GM12878 (cell line): Measurements from ENCODE around the gene PRORP. TPM values are rescaled to one million over a fixed set of nuclear protein-coding genes. Genes with fewer than 3 reads are reported as not detected.
A peak's percentile ranks its signal among the peaks of the same experiment; 100 is the strongest.

Source experiments
- ATF7 ChIP-seq: fragments of 450-650 bp; IDR thresholded peaks from 2 replicates; pipeline ENCODE4 v1.6.1; 2016; ENCODE audit warnings: low read depth, mild to moderate bottlenecking
- FOXK2 ChIP-seq: fragments of 450-650 bp; IDR thresholded peaks from 2 replicates; pipeline ENCODE4 v1.6.1; 2017; ENCODE audit warnings: mild to moderate bottlenecking, moderate library complexity
- GABPA ChIP-seq: IDR thresholded peaks from 2 replicates; pipeline ENCODE4 v1.6.1; 2014; ENCODE audit warnings: antibody characterized with exemption, low read depth, mild to moderate bottlenecking, inconsistent platforms
- HDAC6 ChIP-seq: fragments of 200-600 bp; sonication (generic); IDR thresholded peaks from one replicate; pipeline ENCODE4 v1.8.0; 2017; ENCODE audit warnings: antibody characterized with exemption; ENCODE audit not compliant: unreplicated experiment
- KLF5 ChIP-seq: fragments of 450-650 bp; IDR thresholded peaks from 2 replicates; pipeline ENCODE4 v1.6.1; 2014; ENCODE audit warnings: mild to moderate bottlenecking; ENCODE audit not compliant: partially characterized antibody
- LARP7 ChIP-seq: fragments of 450-650 bp; IDR thresholded peaks from 2 replicates; pipeline ENCODE4 v1.6.1; 2017; ENCODE audit warnings: mild to moderate bottlenecking
- MEF2B ChIP-seq: fragments of 450-650 bp; IDR thresholded peaks from 2 replicates; pipeline ENCODE4 v1.6.1; 2018; ENCODE audit warnings: mild to moderate bottlenecking, moderate library complexity; ENCODE audit not compliant: partially characterized antibody, poor library complexity, severe bottlenecking
- MXI1 ChIP-seq: fragments of 150-350 bp; IDR thresholded peaks from 2 replicates; pipeline ENCODE4 v1.6.1; 2011; ENCODE audit warnings: low read depth, mild to moderate bottlenecking, inconsistent platforms, low read length, improper control_type of control experiment
- NRF1 ChIP-seq: conservative IDR thresholded peaks from 2 replicates; pipeline ENCODE4 v1.6.1; 2011; ENCODE audit warnings: mild to moderate bottlenecking, low read depth, low read length, improper control_type of control experiment
- PML ChIP-seq: IDR thresholded peaks from 2 replicates; pipeline ENCODE4 v1.6.1; 2012; ENCODE audit warnings: low read length, inconsistent platforms
- POLR2A ChIP-seq: IDR thresholded peaks from 2 replicates; pipeline ENCODE4 v1.6.1; 2011; ENCODE audit warnings: low read depth, mild to moderate bottlenecking, low read length
- POU2F2 ChIP-seq: IDR thresholded peaks from 3 replicates; pipeline ENCODE4 v1.6.1; 2011; ENCODE audit warnings: low read depth, mild to moderate bottlenecking, low read length, borderline replicate concordance
- SIX5 ChIP-seq: IDR thresholded peaks from 2 replicates; pipeline ENCODE4 v1.6.1; 2011; ENCODE audit warnings: mild to moderate bottlenecking, low read depth, low read length, moderate library complexity; ENCODE audit not compliant: severe bottlenecking
- SREBF1 ChIP-seq: IDR thresholded peaks from 2 replicates; pipeline ENCODE4 v1.6.1; 2012; ENCODE audit warnings: mild to moderate bottlenecking, low read length
- SRF ChIP-seq, 2 experiments: IDR thresholded peaks; 2 replicates each; pipeline ENCODE4 v1.6.1; 2011; ENCODE audit warnings: low read depth in 2 of 2, low read length in 2 of 2, mild to moderate bottlenecking in 1 of 2, moderate library complexity in 1 of 2
- TCF12 ChIP-seq: IDR thresholded peaks from 2 replicates; pipeline ENCODE4 v1.6.1; 2011; ENCODE audit warnings: low read depth, mild to moderate bottlenecking, low read length
- TCF7 ChIP-seq: IDR thresholded peaks from 2 replicates; pipeline ENCODE4 v1.6.1; 2014; ENCODE audit warnings: antibody characterized with exemption, borderline replicate concordance
- WRNIP1 ChIP-seq: IDR thresholded peaks from 2 replicates; pipeline ENCODE4 v1.6.1; 2011; ENCODE audit warnings: low read depth, low read length, improper control_type of control experiment, borderline replicate concordance
- ZBED1 ChIP-seq: IDR thresholded peaks from 2 replicates; pipeline ENCODE4 v1.6.1; 2016; ENCODE audit warnings: borderline replicate concordance
- polyA plus RNA-seq, 11 experiments: library from polyadenylated mRNA; depleted of rRNA in 4 of 11; unstranded in 6 of 11; stranded (reverse) in 5 of 11; fragments of >200 nt; fragmentation: Nextera tagmentation in 4 of 11; fragmentation: Illumina TruSeq in 1 of 11; extraction: Ambion mirVana in 4 of 11; extraction: Trizol in 1 of 11; gene quantifications; 1 replicate in 1 of 11; 2 replicates in 10 of 11; pipeline versions ENCODE4 v1.2.1 to v1.2.3, GENCODE V29; 2011 to 2016; ENCODE audit warnings: inconsistent platforms in 2 of 11, missing spikeins in 2 of 11, low read depth in 1 of 11
- total RNA-seq, 4 experiments: library from RNA; depleted of rRNA in 3 of 4; stranded (reverse); fragments of >200 nt in 3 of 4; fragmentation: Illumina TruSeq in 1 of 4; extraction: Trizol in 1 of 4; gene quantifications; 2 replicates each; pipeline versions ENCODE4 v1.2.1 to v1.2.3, GENCODE V29; 2013 to 2021
- TF ChIP-seq, protein P1 (sequence below): fragments of 450-650 bp; IDR thresholded peaks from 2 replicates; pipeline ENCODE4 v1.6.1; 2017; ENCODE audit warnings: mild to moderate bottlenecking, moderate library complexity
- TF ChIP-seq, protein P2 (sequence below): fragments of 450-650 bp; IDR thresholded peaks from 2 replicates; pipeline ENCODE4 v1.6.1; 2017; ENCODE audit warnings: mild to moderate bottlenecking, moderate library complexity
- TF ChIP-seq, protein P3 (sequence below): IDR thresholded peaks from 2 replicates; pipeline ENCODE4 v1.6.1; 2011; ENCODE audit warnings: low read depth, mild to moderate bottlenecking, low read length, moderate library complexity, borderline replicate concordance; ENCODE audit errors: extremely low read depth

PRORP gene
- total and polyA plus RNA-seq, 10 of the 15 experiments (the other 5 are each of a cell fraction or from before 2014, with no cell fraction given), result 38.8 to 61.3 (median 46.7) TPM

GRCh38 chr14:35121887-35122695 lies at the start of gene PRORP, which contains the start of gene PPP2R3C (continued):
- TF ChIP-seq, protein P1, sequence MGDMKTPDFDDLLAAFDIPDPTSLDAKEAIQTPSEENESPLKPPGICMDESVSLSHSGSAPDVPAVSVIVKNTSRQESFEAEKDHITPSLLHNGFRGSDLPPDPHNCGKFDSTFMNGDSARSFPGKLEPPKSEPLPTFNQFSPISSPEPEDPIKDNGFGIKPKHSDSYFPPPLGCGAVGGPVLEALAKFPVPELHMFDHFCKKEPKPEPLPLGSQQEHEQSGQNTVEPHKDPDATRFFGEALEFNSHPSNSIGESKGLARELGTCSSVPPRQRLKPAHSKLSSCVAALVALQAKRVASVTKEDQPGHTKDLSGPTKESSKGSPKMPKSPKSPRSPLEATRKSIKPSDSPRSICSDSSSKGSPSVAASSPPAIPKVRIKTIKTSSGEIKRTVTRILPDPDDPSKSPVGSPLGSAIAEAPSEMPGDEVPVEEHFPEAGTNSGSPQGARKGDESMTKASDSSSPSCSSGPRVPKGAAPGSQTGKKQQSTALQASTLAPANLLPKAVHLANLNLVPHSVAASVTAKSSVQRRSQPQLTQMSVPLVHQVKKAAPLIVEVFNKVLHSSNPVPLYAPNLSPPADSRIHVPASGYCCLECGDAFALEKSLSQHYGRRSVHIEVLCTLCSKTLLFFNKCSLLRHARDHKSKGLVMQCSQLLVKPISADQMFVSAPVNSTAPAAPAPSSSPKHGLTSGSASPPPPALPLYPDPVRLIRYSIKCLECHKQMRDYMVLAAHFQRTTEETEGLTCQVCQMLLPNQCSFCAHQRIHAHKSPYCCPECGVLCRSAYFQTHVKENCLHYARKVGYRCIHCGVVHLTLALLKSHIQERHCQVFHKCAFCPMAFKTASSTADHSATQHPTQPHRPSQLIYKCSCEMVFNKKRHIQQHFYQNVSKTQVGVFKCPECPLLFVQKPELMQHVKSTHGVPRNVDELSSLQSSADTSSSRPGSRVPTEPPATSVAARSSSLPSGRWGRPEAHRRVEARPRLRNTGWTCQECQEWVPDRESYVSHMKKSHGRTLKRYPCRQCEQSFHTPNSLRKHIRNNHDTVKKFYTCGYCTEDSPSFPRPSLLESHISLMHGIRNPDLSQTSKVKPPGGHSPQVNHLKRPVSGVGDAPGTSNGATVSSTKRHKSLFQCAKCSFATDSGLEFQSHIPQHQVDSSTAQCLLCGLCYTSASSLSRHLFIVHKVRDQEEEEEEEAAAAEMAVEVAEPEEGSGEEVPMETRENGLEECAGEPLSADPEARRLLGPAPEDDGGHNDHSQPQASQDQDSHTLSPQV, result 0 out of 2 replicates have a peak, but pooled peaks have one; percentile 10
- TF ChIP-seq TCF7 (no peak), ZBED1 (0 out of 2 replicates have a peak, but pooled peaks have one; percentile 29), SRF (IDR thresholded peaks at IDR 0.05; ENCODE audit: low read depth in 2 of 2, low read length in 2 of 2) (peak in 1 of 2 experiments; percentile 63; a peak in 1 of 4 replicates), POLR2A (peak; percentile 75), PML (peak; percentile 95), MXI1 (peak; percentile 56), NRF1 (0 out of 2 replicates have a peak, but pooled peaks have one; percentile 18), TCF12 (0 out of 2 replicates have a peak, but pooled peaks have one; percentile 34), GABPA (peak; percentile 86), MEF2B (peak; percentile 47), SREBF1 (0 out of 2 replicates have a peak, but pooled peaks have one; percentile 38), POU2F2 (peak; percentile 62; the same call in 1 of the 3 replicates), LARP7 (peak; percentile 70), KLF5 (peak; percentile 60), SIX5 (peak; percentile 85), FOXK2 (peak; percentile 69), ATF7 (peak; percentile 25), WRNIP1 (peak; percentile 55; the same call in 1 of the 2 replicates), HDAC6 (no peak)
- TF ChIP-seq, protein P2, sequence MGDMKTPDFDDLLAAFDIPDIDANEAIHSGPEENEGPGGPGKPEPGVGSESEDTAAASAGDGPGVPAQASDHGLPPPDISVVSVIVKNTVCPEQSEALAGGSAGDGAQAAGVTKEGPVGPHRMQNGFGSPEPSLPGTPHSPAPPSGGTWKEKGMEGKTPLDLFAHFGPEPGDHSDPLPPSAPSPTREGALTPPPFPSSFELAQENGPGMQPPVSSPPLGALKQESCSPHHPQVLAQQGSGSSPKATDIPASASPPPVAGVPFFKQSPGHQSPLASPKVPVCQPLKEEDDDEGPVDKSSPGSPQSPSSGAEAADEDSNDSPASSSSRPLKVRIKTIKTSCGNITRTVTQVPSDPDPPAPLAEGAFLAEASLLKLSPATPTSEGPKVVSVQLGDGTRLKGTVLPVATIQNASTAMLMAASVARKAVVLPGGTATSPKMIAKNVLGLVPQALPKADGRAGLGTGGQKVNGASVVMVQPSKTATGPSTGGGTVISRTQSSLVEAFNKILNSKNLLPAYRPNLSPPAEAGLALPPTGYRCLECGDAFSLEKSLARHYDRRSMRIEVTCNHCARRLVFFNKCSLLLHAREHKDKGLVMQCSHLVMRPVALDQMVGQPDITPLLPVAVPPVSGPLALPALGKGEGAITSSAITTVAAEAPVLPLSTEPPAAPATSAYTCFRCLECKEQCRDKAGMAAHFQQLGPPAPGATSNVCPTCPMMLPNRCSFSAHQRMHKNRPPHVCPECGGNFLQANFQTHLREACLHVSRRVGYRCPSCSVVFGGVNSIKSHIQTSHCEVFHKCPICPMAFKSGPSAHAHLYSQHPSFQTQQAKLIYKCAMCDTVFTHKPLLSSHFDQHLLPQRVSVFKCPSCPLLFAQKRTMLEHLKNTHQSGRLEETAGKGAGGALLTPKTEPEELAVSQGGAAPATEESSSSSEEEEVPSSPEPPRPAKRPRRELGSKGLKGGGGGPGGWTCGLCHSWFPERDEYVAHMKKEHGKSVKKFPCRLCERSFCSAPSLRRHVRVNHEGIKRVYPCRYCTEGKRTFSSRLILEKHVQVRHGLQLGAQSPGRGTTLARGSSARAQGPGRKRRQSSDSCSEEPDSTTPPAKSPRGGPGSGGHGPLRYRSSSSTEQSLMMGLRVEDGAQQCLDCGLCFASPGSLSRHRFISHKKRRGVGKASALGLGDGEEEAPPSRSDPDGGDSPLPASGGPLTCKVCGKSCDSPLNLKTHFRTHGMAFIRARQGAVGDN, result peak; percentile 70; the same call in 1 of the 2 replicates
- TF ChIP-seq, protein P3, sequence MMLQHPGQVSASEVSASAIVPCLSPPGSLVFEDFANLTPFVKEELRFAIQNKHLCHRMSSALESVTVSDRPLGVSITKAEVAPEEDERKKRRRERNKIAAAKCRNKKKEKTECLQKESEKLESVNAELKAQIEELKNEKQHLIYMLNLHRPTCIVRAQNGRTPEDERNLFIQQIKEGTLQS, result peak; percentile 77; the same call in 1 of the 2 replicates
